OCI-LY3 (cell line): ENCODE data around the gene DYRK1A.

Experiments
- H2AFZ ChIP-seq: fragments of 200-600, 300-600 bp; shearing (Covaris generic); 2 replicates; pipeline ENCODE4 v1.6.0; 2014; ENCODE audit warnings: antibody characterized with exemption, low read depth, low read length
- H3K27ac ChIP-seq: fragments of 200-600, 300-600 bp; sonication (generic); 2 replicates; pipeline ENCODE4 v1.5.1; 2014; ENCODE audit warnings: mild to moderate bottlenecking, low read length, moderate library complexity, mixed read lengths
- H3K27me3 ChIP-seq: fragments of 200-600, 300-600 bp; sonication (generic); 2 replicates; pipeline ENCODE4 v1.6.1; 2014; ENCODE audit warnings: low read depth, low read length, mixed read lengths
- H3K36me3 ChIP-seq: fragments of 200-600, 300-600 bp; sonication (generic); replicated peaks from 2 replicates; pipeline ENCODE3; 2014; ENCODE audit warnings: low read depth, low read length, mixed read lengths
- H3K4me1 ChIP-seq: fragments of 300-600, 200-600 bp; sonication (generic); 2 replicates; pipeline ENCODE4 v1.6.1; 2014; ENCODE audit warnings: low read length, mixed read lengths
- H3K4me2 ChIP-seq: fragments of 200-600, 300-600 bp; sonication (generic); 2 replicates; pipeline ENCODE4 v1.6.1; 2014; ENCODE audit warnings: low read length, mixed read lengths
- H3K4me3 ChIP-seq: fragments of 300-600, 200-600 bp; sonication (generic); 2 replicates; pipeline ENCODE4 v1.5.1; 2014; ENCODE audit warnings: antibody characterized with exemption, mild to moderate bottlenecking, low read length, moderate library complexity
- H3K79me2 ChIP-seq: fragments of 300-600, 200-600 bp; shearing (Covaris generic); 2 replicates; pipeline ENCODE4 v1.6.1; 2014; ENCODE audit warnings: mild to moderate bottlenecking, low read length, mixed read lengths
- H3K9ac ChIP-seq: fragments of 300-600, 200-600 bp; shearing (Covaris generic); 2 replicates; pipeline ENCODE4 v1.6.0; 2014; ENCODE audit warnings: mild to moderate bottlenecking, low read length, moderate library complexity
- H3K9me3 ChIP-seq: fragments of 200-600, 300-600 bp; shearing (Covaris generic); 2 replicates; pipeline ENCODE4 v1.6.1; 2014; ENCODE audit warnings: low read length, mixed read lengths; ENCODE audit not compliant: insufficient read depth
- H4K20me1 ChIP-seq: fragments of 200-600, 300-600 bp; sonication (generic); 2 replicates; pipeline ENCODE4 v1.6.1; 2016; ENCODE audit warnings: low read length, mixed read lengths; ENCODE audit not compliant: insufficient read depth
- EZH2phosphoT487 ChIP-seq: fragments of 200-600 bp; shearing (Covaris generic); IDR thresholded peaks from 2 replicates; pipeline ENCODE4 v1.6.1; 2018; ENCODE audit warnings: antibody characterized with exemption, mixed run types, low read depth
- TF ChIP-seq, protein P1 (sequence below): fragments of 200-600, 300-600 bp; sonication (generic); IDR thresholded peaks from 2 replicates; pipeline ENCODE4 v1.5.1; 2014; ENCODE audit warnings: antibody characterized with exemption, low read length, low read depth

Gene DYRK1A

DNA sequence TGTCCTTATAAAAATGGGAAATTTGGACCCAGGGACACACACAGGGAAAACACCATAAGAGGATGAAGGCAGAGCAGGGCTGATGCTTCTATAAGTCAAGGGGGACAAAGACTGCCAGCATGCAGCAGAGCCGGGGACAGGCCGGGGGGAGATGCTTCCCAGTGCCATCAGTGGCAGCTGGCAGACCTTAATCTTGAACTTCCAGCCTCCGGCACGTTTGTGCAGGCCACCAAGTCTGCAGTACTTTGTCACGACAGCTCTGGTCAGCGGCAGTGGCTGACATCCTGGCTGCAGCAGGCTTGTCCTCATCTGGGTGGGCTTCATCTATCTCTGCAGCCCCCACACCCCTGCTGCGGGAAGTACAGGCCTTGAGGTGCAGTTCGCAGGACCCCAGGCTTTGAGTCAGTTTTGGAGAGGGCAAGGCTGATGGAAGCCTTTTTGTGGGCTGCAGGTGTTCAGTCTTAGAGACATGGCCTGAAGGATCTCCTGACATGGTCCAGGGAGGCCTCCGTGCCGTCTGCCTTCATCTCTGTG lies 186.0 kb downstream of the DYRK1A start:
- 0 out of 2 replicates have a peak, but pooled peaks cover 6% of the 10 kb centered on the region for H3K27me3 ChIP-seq
- H2AFZ ChIP-seq: no peak overlapping the region
- TF ChIP-seq, protein P1, sequence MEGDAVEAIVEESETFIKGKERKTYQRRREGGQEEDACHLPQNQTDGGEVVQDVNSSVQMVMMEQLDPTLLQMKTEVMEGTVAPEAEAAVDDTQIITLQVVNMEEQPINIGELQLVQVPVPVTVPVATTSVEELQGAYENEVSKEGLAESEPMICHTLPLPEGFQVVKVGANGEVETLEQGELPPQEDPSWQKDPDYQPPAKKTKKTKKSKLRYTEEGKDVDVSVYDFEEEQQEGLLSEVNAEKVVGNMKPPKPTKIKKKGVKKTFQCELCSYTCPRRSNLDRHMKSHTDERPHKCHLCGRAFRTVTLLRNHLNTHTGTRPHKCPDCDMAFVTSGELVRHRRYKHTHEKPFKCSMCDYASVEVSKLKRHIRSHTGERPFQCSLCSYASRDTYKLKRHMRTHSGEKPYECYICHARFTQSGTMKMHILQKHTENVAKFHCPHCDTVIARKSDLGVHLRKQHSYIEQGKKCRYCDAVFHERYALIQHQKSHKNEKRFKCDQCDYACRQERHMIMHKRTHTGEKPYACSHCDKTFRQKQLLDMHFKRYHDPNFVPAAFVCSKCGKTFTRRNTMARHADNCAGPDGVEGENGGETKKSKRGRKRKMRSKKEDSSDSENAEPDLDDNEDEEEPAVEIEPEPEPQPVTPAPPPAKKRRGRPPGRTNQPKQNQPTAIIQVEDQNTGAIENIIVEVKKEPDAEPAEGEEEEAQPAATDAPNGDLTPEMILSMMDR: no peak
- no peak for TF ChIP-seq EZH2phosphoT487
- H3K9ac ChIP-seq: no peak overlapping the region
- H3K4me3 ChIP-seq: no peak overlapping the region
- no peak overlapping the region for H3K27ac ChIP-seq
- H4K20me1 ChIP-seq: no peaks in the 10 kb centered on the region
- H3K4me1 ChIP-seq: peaks cover 10% of the 10 kb centered on the region
- no peaks in the 10 kb centered on the region for H3K36me3 ChIP-seq
- H3K9me3 ChIP-seq: no peaks in the 10 kb centered on the region
- H3K4me2 ChIP-seq: no peak overlapping the region
- no peaks in the 10 kb centered on the region for H3K79me2 ChIP-seq

DNA sequence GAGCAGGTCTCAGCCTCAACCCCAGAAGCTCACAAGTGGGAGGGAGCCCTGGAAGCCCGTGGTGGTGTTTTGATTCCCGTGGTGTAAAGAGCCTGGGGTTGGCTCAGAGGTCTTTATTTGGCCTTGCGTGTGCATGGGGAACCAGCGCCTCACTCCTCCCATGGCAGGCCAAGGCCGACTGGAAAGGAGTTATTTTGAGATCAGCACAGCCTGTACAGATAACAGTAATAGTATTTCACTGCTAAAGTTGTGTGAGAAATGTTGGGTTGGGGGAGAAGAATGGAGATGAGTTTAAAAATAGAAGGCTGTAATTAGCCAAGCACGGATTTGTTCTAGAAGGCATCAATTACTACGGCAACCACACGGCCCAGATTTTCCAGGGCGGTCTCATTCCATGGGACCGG lies 186.5 kb downstream of the DYRK1A start:
- no peaks in the 10 kb centered on the region for H3K36me3 ChIP-seq
- H3K4me2 ChIP-seq: no peak overlapping the region
- peaks cover 8% of the 10 kb centered on the region for H3K4me1 ChIP-seq
- H4K20me1 ChIP-seq: no peaks in the 10 kb centered on the region
- 0 out of 2 replicates have a peak, but pooled peaks cover 6% of the 10 kb centered on the region for H3K27me3 ChIP-seq
- no peak overlapping the region for H3K9ac ChIP-seq
- no peak overlapping the region for H2AFZ ChIP-seq
- no peaks in the 10 kb centered on the region for H3K9me3 ChIP-seq
- no peak overlapping the region for H3K27ac ChIP-seq
- H3K4me3 ChIP-seq: no peak overlapping the region
- TF ChIP-seq, protein P1: no peak
- no peak for TF ChIP-seq EZH2phosphoT487
- H3K79me2 ChIP-seq: no peaks in the 10 kb centered on the region

DNA sequence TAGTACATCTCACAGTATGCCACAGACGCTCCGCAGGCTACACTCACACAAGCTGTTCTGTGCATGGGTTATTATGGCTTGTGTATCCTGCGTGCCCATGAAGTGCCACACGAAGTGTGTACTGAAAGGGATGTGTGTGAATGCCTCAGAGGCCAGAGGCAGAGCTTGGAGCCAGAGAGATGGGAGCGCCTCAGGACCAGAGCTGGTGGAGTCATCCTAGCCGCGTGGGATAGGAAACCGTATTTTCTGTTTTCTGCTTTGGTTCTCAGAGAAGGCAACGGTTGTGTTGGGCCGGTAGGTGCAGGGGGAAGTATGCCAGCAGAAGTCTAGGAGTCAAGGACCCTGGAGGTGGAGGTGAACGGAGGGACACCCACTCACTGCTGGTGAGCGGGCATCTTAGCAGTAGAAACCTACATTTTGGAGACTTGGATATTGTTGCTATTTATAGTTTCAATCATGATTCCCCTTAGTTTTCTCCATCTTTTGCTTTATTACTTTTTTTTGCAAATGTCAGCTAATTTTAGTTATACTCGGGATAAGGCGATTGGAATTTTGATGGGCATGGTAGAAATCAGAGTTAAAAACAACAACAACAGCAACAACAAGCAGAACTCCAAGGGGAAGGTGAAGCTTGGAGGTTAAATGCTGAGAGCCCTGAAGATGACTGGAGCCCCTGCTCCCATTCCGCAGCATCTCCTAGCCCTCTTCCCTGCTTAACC lies 188.2 kb downstream of the DYRK1A start:
- TF ChIP-seq, protein P1: no peak
- H3K36me3 ChIP-seq: no peaks in the 10 kb centered on the region

GRCh38 chr21:37555672-37556261 lies 189.2 kb downstream of the DYRK1A start:
- no peaks in the 10 kb centered on the region for H3K9me3 ChIP-seq
- H4K20me1 ChIP-seq: no peaks in the 10 kb centered on the region
- H3K9ac ChIP-seq: no peak overlapping the region
- H3K36me3 ChIP-seq: no peaks in the 10 kb centered on the region
- H3K4me1 ChIP-seq: peaks cover 8% of the 10 kb centered on the region
- 0 out of 2 replicates have a peak, but pooled peaks cover 13% of the 10 kb centered on the region for H3K27me3 ChIP-seq
- no peaks in the 10 kb centered on the region for H3K79me2 ChIP-seq
- H3K4me2 ChIP-seq: no peak overlapping the region
- no peak overlapping the region for H3K4me3 ChIP-seq
- no peak overlapping the region for H2AFZ ChIP-seq
- no peak overlapping the region for H3K27ac ChIP-seq
- TF ChIP-seq, protein P1: no peak
- TF ChIP-seq EZH2phosphoT487: no peak

More for the DNA sequence above, 188.2 kb downstream of the DYRK1A start:
- H3K27me3 ChIP-seq: 0 out of 2 replicates have a peak, but pooled peaks cover 13% of the 10 kb centered on the region
- no peak overlapping the region for H3K4me2 ChIP-seq
- H3K27ac ChIP-seq: no peak overlapping the region
- no peaks in the 10 kb centered on the region for H3K79me2 ChIP-seq
- H3K4me1 ChIP-seq: peaks cover 8% of the 10 kb centered on the region
- no peaks in the 10 kb centered on the region for H4K20me1 ChIP-seq
- no peaks in the 10 kb centered on the region for H3K9me3 ChIP-seq
- H2AFZ ChIP-seq: no peak overlapping the region
- H3K4me3 ChIP-seq: no peak overlapping the region
- no peak overlapping the region for H3K9ac ChIP-seq
